NCI-H526 (cell line): Measurements from ENCODE around the gene CCZ1.
A peak's percentile ranks its signal among the peaks of the same experiment; 100 is the strongest.
"Not testable (repeated sequence)": the region's sequence is repeated elsewhere in the genome, so short reads cannot be mapped to it uniquely, and the experiment has no call there.

ENCODE experiments used
- DNase-seq, 2 experiments: peaks; one replicate each; lab custom pipeline; 2025; lab: John Stamatoyannopoulos, UW

CCZ1 gene

GRCh38 chr7:5898480-5899224 is at the start of gene CCZ1:
CCZ1 (plus strand) TSS chr7:5898733; CDS start chr7:5898800, 67 bp downstream.
- DNase-seq = peak in 1 of 2 experiments; percentile 61

GRCh38 chr7:5850944-5851343 is 47.6 kb upstream of the CCZ1 start:
- no peak for DNase-seq

- DNase-seq = no peak
Observed at GRCh38 chr7:5854738-5855137, 43.8 kb upstream of the CCZ1 start.

- not testable (repeated sequence) for DNase-seq
Observed at GRCh38 chr7:5857041-5857575, 41.4 kb upstream of the CCZ1 start.

GRCh38 chr7:5858494-5858893 is 40.0 kb upstream of the CCZ1 start:
- not testable (repeated sequence) for DNase-seq

- not testable (repeated sequence) for DNase-seq
Observed at GRCh38 chr7:5861281-5861680, 37.3 kb upstream of the CCZ1 start.

GRCh38 chr7:5862753-5863366 is 35.7 kb upstream of the CCZ1 start:
- DNase-seq = not testable (repeated sequence)

GRCh38 chr7:5865279-5865931 is 33.1 kb upstream of the CCZ1 start:
- DNase-seq = not testable (repeated sequence)

- DNase-seq = no peak
Observed at GRCh38 chr7:5867060-5867459, 31.5 kb upstream of the CCZ1 start.

- DNase-seq = not testable (repeated sequence)
Observed at GRCh38 chr7:5868928-5869341, 29.6 kb upstream of the CCZ1 start.

- DNase-seq = no peak
Observed at GRCh38 chr7:5869691-5870090, 28.8 kb upstream of the CCZ1 start.

- no peak for DNase-seq
Observed at GRCh38 chr7:5870311-5870710, 28.2 kb upstream of the CCZ1 start.

GRCh38 chr7:5872326-5872725 is 26.2 kb upstream of the CCZ1 start:
- DNase-seq = no peak

- DNase-seq = not testable (repeated sequence)
Observed at GRCh38 chr7:5879591-5879990, 18.9 kb upstream of the CCZ1 start.

- DNase-seq = peak; percentile 21 to 42
Observed at GRCh38 chr7:5880106-5880505, 18.4 kb upstream of the CCZ1 start.

- DNase-seq = not testable (repeated sequence)
Observed at GRCh38 chr7:5884431-5884830, 14.1 kb upstream of the CCZ1 start.

- DNase-seq = not testable (repeated sequence)
Observed at GRCh38 chr7:5888021-5888420, 10.5 kb upstream of the CCZ1 start.

- not testable (repeated sequence) for DNase-seq
Observed at GRCh38 chr7:5890244-5890643, 8.3 kb upstream of the CCZ1 start.

GRCh38 chr7:5892498-5892897 is 6.0 kb upstream of the CCZ1 start:
- DNase-seq = no peak

- DNase-seq = not testable (repeated sequence)
Observed at GRCh38 chr7:5897369-5897919, 1.1 kb upstream of the CCZ1 start.

- not testable (repeated sequence) for DNase-seq
Observed at GRCh38 chr7:5903002-5903401, 4.5 kb downstream of the CCZ1 start.

GRCh38 chr7:5904726-5905125 is 6.2 kb downstream of the CCZ1 start:
- DNase-seq = not testable (repeated sequence)
